B cell (primary cell): ENCODE data around the gene AEBP2.
"Not testable (repeated sequence)": the region's sequence is repeated elsewhere in the genome, so short reads cannot be mapped to it uniquely, and the experiment has no call there.

Experiments
- CTCF ChIP-seq: fragments of 200-600 bp; IDR thresholded peaks from one replicate; pipeline ENCODE4 v1.8.0; 2022; ENCODE audit warnings: antibody characterized with exemption, mild to moderate bottlenecking
- EZH2 ChIP-seq: IDR thresholded peaks from 2 replicates; pipeline ENCODE4 v1.6.1; 2012; ENCODE audit warnings: borderline replicate concordance, low read depth, mild to moderate bottlenecking, moderate library complexity, low read length; ENCODE audit not compliant: insufficient read depth, poor library complexity, severe bottlenecking

- TF ChIP-seq CTCF, EZH2: not testable (repeated sequence)
These were observed 113.3 kb downstream of the AEBP2 start for GRCh38 chr12:19552441-19553097.
